PC-9 (cell line): ENCODE results near the gene NR6A1.

Experiments used
- CTCF ChIP-seq: fragments of 200-600 bp; sonication (generic); conservative IDR thresholded peaks from 2 replicates; pipeline ENCODE4 v1.6.1; 2017; ENCODE audit warnings: mixed run types, antibody characterized with exemption, mild to moderate bottlenecking, moderate library complexity
- EZH2 ChIP-seq: fragments of 200-600 bp; sonication (generic); IDR thresholded peaks from 2 replicates; pipeline ENCODE4 v1.8.0; 2017; ENCODE audit warnings: antibody characterized with exemption, low read depth

- TF ChIP-seq CTCF, result no peak
- TF ChIP-seq EZH2, result no peak
These were observed 16.1 kb downstream of the NR6A1 start for GRCh38 chr9:124755061-124755460.
